GM23338 (cell line): ENCODE measurements around the gene GRK2. TPM values are rescaled to one million over a fixed set of nuclear protein-coding genes. Genes with fewer than 3 reads are reported as not detected.

Experiments
- ATAC-seq: fragments of 200-7000 bp; cut with Tn5 transposase; 3 replicates; pipeline ENCODE4 v1.9.1; 2020
- DNase-seq: peaks from one replicate; pipeline ENCODE4 v3.0.0-alpha.2; 2015; ENCODE audit warnings: low spot score
- H2AFZ ChIP-seq: fragments of 200-600 bp; sonication (generic); 2 replicates; pipeline ENCODE4 v1.8.0; 2016; ENCODE audit warnings: antibody characterized with exemption, mild to moderate bottlenecking, moderate library complexity
- H3F3A ChIP-seq: fragments of 200-600 bp; sonication (generic); replicated peaks from 2 replicates; pipeline ENCODE4 v1.8.0; 2017; ENCODE audit warnings: antibody characterized with exemption, mixed run types, low read depth
- H3K27ac ChIP-seq: fragments of 200-600 bp; sonication (generic); 2 replicates; pipeline ENCODE4 v1.6.1; 2016; ENCODE audit warnings: low read depth
- H3K27me3 ChIP-seq: fragments of 200-600 bp; sonication (generic); 2 replicates; pipeline ENCODE4 v1.8.0; 2016; ENCODE audit warnings: mild to moderate bottlenecking, mixed run types, moderate library complexity; ENCODE audit not compliant: insufficient read depth
- H3K36me3 ChIP-seq: fragments of 200-600 bp; sonication (generic); 2 replicates; pipeline ENCODE4 v1.8.0; 2016; ENCODE audit warnings: mild to moderate bottlenecking; ENCODE audit not compliant: insufficient read depth
- H3K4me1 ChIP-seq: fragments of 200-600 bp; sonication (generic); 2 replicates; pipeline ENCODE4 v1.8.0; 2016; ENCODE audit warnings: mild to moderate bottlenecking, moderate library complexity; ENCODE audit not compliant: insufficient read depth
- H3K4me2 ChIP-seq: fragments of 200-600 bp; sonication (generic); 2 replicates; pipeline ENCODE4 v1.7.1; 2017; ENCODE audit warnings: mixed run types
- H3K4me3 ChIP-seq: fragments of 200-600 bp; sonication (generic); 2 replicates; pipeline ENCODE4 v1.6.1; 2016; ENCODE audit warnings: mixed run types
- H3K79me2 ChIP-seq: fragments of 200-600 bp; sonication (generic); replicated peaks from 2 replicates; pipeline ENCODE4 v1.8.0; 2017; ENCODE audit warnings: mild to moderate bottlenecking; ENCODE audit not compliant: insufficient read depth
- H3K9me2 ChIP-seq: fragments of 200-600 bp; sonication (generic); 2 replicates; pipeline ENCODE4 v1.8.0; 2017; ENCODE audit not compliant: insufficient read depth
- H4K20me1 ChIP-seq: fragments of 200-600 bp; sonication (generic); replicated peaks from 2 replicates; pipeline ENCODE4 v1.8.0; 2017; ENCODE audit warnings: mild to moderate bottlenecking; ENCODE audit not compliant: insufficient read depth
- H3K27ac Mint-ChIP-seq: 2 replicates; pipeline ENCODE4 v1.8.0; 2020; ENCODE audit warnings: inconsistent platforms, mild to moderate bottlenecking, moderate library complexity, mixed read lengths
- H3K27me3 Mint-ChIP-seq: 3 replicates; pipeline ENCODE4 v1.8.0; 2022; ENCODE audit warnings: low read depth, mild to moderate bottlenecking, moderate library complexity, mixed read lengths, inconsistent platforms; ENCODE audit not compliant: insufficient read depth, poor library complexity
- H3K36me3 Mint-ChIP-seq: 3 replicates; pipeline ENCODE4 v1.8.0; 2021; ENCODE audit warnings: low read depth, mild to moderate bottlenecking, inconsistent platforms, moderate library complexity, mixed read lengths
- H3K4me1 Mint-ChIP-seq: 3 replicates; pipeline ENCODE4 v1.8.0; 2020; ENCODE audit warnings: mild to moderate bottlenecking, inconsistent platforms, mixed read lengths
- H3K4me3 Mint-ChIP-seq: 3 replicates; pipeline ENCODE4 v1.8.0; 2021; ENCODE audit warnings: moderate library complexity, mild to moderate bottlenecking, inconsistent platforms, mixed read lengths
- H3K9me3 Mint-ChIP-seq: 3 replicates; pipeline ENCODE4 v1.8.0; 2020; ENCODE audit warnings: moderate library complexity, mild to moderate bottlenecking, inconsistent platforms, mixed read lengths
- CREB1 ChIP-seq: fragments of 250-450 bp; sonication (Bioruptor Pico); IDR thresholded peaks from 2 replicates; pipeline ENCODE4 v1.5.0; 2020; ENCODE audit warnings: low read depth, mild to moderate bottlenecking, moderate library complexity
- EZH2 ChIP-seq: fragments of 200-600 bp; sonication (generic); IDR thresholded peaks from one replicate; pipeline ENCODE4 v1.8.0; 2017; ENCODE audit warnings: antibody characterized with exemption, mild to moderate bottlenecking, low read depth; ENCODE audit not compliant: unreplicated experiment
- EZH2phosphoT487 ChIP-seq: fragments of 200-600 bp; sonication (generic); IDR thresholded peaks from one replicate; pipeline ENCODE4 v1.8.1; 2018; ENCODE audit warnings: antibody characterized with exemption; ENCODE audit not compliant: unreplicated experiment
- JUNB ChIP-seq: IDR thresholded peaks from one replicate; pipeline ENCODE4 v1.6.1; 2016; ENCODE audit warnings: antibody characterized with exemption; ENCODE audit not compliant: unreplicated experiment
- POLR2AphosphoS5 ChIP-seq: IDR thresholded peaks from 2 replicates; pipeline ENCODE4 v1.6.1; 2016; ENCODE audit warnings: antibody characterized with exemption, low read depth
- STAT1 ChIP-seq: IDR thresholded peaks from one replicate; pipeline ENCODE4 v1.6.1; 2016; ENCODE audit warnings: antibody characterized with exemption; ENCODE audit not compliant: unreplicated experiment
- ZNF114 ChIP-seq: fragments of 250-450 bp; sonication (Bioruptor Pico); IDR thresholded peaks from 2 replicates; pipeline ENCODE4 v1.5.0; 2020; ENCODE audit warnings: mild to moderate bottlenecking, moderate library complexity
- polyA plus RNA-seq: library from polyadenylated mRNA; unstranded; fragments of >200 nt; fragmentation: Nextera tagmentation; extraction: Ambion mirVana; gene quantifications from 2 replicates; pipeline ENCODE4 v1.2.1, GENCODE V29; 2016
- total RNA-seq: library from RNA; depleted of rRNA; stranded (reverse); fragments of >200 nt; shearing (Covaris generic); gene quantifications from 2 replicates; pipeline ENCODE4 v1.2.3, GENCODE V29; 2014
- TF ChIP-seq, protein P1 (sequence below), 2 experiments: fragments of 200-600 bp in 1 of 2; sonication (generic) in 1 of 2; conservative IDR thresholded peaks; 2 replicates each; pipeline versions ENCODE4 v1.5.1 to v1.6.1; 2016 to 2017; ENCODE audit warnings: antibody characterized with exemption in 2 of 2, low read depth in 2 of 2, mild to moderate bottlenecking in 2 of 2, moderate library complexity in 1 of 2
- TF ChIP-seq, protein P2 (sequence below): IDR thresholded peaks from one replicate; pipeline ENCODE4 v1.6.1; 2018; ENCODE audit warnings: antibody characterized with exemption; ENCODE audit not compliant: unreplicated experiment
- TF ChIP-seq, protein P3 (sequence below): fragments of 250-450 bp; sonication (Bioruptor Pico); IDR thresholded peaks from 2 replicates; pipeline ENCODE4 v1.5.0; 2020; ENCODE audit warnings: mild to moderate bottlenecking, moderate library complexity

The GRK2 gene
- total and polyA plus RNA-seq, 2 experiments from 2014 or later: 19.5 to 72.5 TPM

DNA sequence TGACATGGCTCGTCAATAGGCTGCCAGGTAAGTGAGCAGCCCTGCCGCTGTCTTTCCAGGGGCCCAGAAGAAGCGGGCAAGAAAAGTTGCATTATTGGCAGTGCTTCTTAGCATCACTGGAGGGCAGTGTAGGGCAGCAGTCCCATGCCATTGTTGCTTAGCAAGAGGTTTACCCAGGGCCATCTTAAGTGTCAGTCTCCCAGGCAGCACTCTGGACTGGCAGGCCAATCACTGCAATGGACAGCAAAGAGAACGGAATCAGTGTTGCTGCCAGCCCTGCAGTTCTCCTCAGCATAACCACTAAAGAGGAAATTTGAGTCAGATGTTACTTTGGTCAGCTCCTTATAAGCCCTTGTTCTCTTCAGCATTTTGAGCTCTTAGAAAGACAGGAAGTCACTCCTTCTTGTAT, 13.4 kb upstream of the GRK2 start:
- Mint-ChIP-seq H3K36me3 (peaks cover 95% of the 10 kb centered on the region), H3K9me3 (no peaks in the 10 kb centered on the region), H3K27ac (no peak overlapping the region), H3K4me3 (no peak overlapping the region), H3K27me3 (peaks cover 9% of the 10 kb centered on the region), H3K4me1 (no peaks in the 10 kb centered on the region)
- no peaks in the 10 kb centered on the region for H3K4me1 ChIP-seq
- H3K79me2 ChIP-seq: peaks cover 3% of the 10 kb centered on the region
- no peak overlapping the region for H3K4me3 ChIP-seq
- peak; percentile 58 for DNase-seq
- no peak overlapping the region for H3K27ac ChIP-seq
- ATAC-seq: peak; percentile 76
- TF ChIP-seq EZH2phosphoT487 (no peak), ZNF114 (CRISPR knock-in tag) (no peak)
- TF ChIP-seq, protein P1, sequence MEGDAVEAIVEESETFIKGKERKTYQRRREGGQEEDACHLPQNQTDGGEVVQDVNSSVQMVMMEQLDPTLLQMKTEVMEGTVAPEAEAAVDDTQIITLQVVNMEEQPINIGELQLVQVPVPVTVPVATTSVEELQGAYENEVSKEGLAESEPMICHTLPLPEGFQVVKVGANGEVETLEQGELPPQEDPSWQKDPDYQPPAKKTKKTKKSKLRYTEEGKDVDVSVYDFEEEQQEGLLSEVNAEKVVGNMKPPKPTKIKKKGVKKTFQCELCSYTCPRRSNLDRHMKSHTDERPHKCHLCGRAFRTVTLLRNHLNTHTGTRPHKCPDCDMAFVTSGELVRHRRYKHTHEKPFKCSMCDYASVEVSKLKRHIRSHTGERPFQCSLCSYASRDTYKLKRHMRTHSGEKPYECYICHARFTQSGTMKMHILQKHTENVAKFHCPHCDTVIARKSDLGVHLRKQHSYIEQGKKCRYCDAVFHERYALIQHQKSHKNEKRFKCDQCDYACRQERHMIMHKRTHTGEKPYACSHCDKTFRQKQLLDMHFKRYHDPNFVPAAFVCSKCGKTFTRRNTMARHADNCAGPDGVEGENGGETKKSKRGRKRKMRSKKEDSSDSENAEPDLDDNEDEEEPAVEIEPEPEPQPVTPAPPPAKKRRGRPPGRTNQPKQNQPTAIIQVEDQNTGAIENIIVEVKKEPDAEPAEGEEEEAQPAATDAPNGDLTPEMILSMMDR (conservative IDR thresholded peaks at IDR 0.05; ENCODE audit: low read depth in 2 of 2): peak; percentile 36 to 51
- H3K9me2 ChIP-seq: no peaks in the 10 kb centered on the region
- peaks cover 83% of the 10 kb centered on the region for H3K36me3 ChIP-seq
- H2AFZ ChIP-seq: no peak overlapping the region
- H3F3A ChIP-seq: peaks cover 36% of the 10 kb centered on the region
- peaks cover 46% of the 10 kb centered on the region for H4K20me1 ChIP-seq
- H3K27me3 ChIP-seq: no peaks in the 10 kb centered on the region
- H3K4me2 ChIP-seq: no peak overlapping the region

DNA sequence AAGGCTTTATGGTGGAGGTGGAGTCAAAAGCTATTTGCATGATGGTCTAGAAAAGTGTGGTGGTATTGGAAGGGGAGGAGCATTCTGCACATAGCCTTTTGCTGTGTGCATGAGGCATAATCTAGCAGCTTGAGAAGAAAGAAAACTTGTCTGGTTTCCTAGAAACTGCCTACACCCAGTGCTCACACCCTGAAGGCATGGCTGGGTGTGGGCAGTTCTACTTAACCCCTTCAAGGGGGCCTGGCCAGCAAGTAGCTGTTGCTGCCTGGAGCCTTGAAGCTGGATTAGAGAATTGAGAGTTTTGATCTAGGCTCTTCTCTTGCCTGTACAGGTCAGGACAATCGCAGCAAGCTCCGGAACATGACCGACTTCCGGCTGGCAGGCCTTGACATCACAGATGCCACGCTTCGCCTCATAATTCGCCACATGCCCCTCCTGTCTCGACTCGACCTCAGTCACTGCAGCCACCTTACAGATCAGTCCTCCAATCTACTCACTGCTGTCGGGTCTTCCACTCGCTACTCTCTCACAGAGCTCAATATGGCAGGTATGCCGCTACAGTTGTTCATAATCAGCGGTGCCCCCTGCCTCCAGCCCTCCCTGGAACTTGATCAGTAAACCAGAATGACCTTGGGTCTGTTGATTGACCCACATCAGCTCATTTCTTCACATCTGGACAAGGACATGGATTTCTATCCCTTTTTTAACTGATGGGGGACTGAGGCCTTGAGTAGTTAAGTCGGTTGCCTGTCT, 12.2 kb upstream of the GRK2 start:
- Histone ChIP-seq H3K36me3 (peaks cover 71% of the 10 kb centered on the region), H3K9me2 (no peaks in the 10 kb centered on the region), H3K4me1 (no peaks in the 10 kb centered on the region), H2AFZ (no peak overlapping the region), H3K27me3 (no peaks in the 10 kb centered on the region), H3K4me3 (no peak overlapping the region), H3K4me2 (no peak overlapping the region), H3K79me2 (no peaks in the 10 kb centered on the region; the same call in 1 of the 2 replicates), H3K27ac (no peak overlapping the region), H3F3A (peaks cover 31% of the 10 kb centered on the region), H4K20me1 (peaks cover 33% of the 10 kb centered on the region)
- DNase-seq: no peak
- Mint-ChIP-seq H3K4me3 (no peak overlapping the region; the same call in 2 of the 3 replicates), H3K9me3 (no peaks in the 10 kb centered on the region), H3K4me1 (no peaks in the 10 kb centered on the region), H3K27me3 (peaks cover 9% of the 10 kb centered on the region), H3K27ac (no peak overlapping the region), H3K36me3 (peaks cover 83% of the 10 kb centered on the region)
- ATAC-seq: no peak
- no peak for TF ChIP-seq POLR2AphosphoS5
- TF ChIP-seq ZNF114 (CRISPR knock-in tag): no peak
- TF ChIP-seq, protein P2, sequence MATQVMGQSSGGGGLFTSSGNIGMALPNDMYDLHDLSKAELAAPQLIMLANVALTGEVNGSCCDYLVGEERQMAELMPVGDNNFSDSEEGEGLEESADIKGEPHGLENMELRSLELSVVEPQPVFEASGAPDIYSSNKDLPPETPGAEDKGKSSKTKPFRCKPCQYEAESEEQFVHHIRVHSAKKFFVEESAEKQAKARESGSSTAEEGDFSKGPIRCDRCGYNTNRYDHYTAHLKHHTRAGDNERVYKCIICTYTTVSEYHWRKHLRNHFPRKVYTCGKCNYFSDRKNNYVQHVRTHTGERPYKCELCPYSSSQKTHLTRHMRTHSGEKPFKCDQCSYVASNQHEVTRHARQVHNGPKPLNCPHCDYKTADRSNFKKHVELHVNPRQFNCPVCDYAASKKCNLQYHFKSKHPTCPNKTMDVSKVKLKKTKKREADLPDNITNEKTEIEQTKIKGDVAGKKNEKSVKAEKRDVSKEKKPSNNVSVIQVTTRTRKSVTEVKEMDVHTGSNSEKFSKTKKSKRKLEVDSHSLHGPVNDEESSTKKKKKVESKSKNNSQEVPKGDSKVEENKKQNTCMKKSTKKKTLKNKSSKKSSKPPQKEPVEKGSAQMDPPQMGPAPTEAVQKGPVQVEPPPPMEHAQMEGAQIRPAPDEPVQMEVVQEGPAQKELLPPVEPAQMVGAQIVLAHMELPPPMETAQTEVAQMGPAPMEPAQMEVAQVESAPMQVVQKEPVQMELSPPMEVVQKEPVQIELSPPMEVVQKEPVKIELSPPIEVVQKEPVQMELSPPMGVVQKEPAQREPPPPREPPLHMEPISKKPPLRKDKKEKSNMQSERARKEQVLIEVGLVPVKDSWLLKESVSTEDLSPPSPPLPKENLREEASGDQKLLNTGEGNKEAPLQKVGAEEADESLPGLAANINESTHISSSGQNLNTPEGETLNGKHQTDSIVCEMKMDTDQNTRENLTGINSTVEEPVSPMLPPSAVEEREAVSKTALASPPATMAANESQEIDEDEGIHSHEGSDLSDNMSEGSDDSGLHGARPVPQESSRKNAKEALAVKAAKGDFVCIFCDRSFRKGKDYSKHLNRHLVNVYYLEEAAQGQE: no peak
- TF ChIP-seq EZH2: no peak
- TF ChIP-seq CREB1: no peak
- no peak for TF ChIP-seq STAT1
- no peak for TF ChIP-seq JUNB
- TF ChIP-seq, protein P3, sequence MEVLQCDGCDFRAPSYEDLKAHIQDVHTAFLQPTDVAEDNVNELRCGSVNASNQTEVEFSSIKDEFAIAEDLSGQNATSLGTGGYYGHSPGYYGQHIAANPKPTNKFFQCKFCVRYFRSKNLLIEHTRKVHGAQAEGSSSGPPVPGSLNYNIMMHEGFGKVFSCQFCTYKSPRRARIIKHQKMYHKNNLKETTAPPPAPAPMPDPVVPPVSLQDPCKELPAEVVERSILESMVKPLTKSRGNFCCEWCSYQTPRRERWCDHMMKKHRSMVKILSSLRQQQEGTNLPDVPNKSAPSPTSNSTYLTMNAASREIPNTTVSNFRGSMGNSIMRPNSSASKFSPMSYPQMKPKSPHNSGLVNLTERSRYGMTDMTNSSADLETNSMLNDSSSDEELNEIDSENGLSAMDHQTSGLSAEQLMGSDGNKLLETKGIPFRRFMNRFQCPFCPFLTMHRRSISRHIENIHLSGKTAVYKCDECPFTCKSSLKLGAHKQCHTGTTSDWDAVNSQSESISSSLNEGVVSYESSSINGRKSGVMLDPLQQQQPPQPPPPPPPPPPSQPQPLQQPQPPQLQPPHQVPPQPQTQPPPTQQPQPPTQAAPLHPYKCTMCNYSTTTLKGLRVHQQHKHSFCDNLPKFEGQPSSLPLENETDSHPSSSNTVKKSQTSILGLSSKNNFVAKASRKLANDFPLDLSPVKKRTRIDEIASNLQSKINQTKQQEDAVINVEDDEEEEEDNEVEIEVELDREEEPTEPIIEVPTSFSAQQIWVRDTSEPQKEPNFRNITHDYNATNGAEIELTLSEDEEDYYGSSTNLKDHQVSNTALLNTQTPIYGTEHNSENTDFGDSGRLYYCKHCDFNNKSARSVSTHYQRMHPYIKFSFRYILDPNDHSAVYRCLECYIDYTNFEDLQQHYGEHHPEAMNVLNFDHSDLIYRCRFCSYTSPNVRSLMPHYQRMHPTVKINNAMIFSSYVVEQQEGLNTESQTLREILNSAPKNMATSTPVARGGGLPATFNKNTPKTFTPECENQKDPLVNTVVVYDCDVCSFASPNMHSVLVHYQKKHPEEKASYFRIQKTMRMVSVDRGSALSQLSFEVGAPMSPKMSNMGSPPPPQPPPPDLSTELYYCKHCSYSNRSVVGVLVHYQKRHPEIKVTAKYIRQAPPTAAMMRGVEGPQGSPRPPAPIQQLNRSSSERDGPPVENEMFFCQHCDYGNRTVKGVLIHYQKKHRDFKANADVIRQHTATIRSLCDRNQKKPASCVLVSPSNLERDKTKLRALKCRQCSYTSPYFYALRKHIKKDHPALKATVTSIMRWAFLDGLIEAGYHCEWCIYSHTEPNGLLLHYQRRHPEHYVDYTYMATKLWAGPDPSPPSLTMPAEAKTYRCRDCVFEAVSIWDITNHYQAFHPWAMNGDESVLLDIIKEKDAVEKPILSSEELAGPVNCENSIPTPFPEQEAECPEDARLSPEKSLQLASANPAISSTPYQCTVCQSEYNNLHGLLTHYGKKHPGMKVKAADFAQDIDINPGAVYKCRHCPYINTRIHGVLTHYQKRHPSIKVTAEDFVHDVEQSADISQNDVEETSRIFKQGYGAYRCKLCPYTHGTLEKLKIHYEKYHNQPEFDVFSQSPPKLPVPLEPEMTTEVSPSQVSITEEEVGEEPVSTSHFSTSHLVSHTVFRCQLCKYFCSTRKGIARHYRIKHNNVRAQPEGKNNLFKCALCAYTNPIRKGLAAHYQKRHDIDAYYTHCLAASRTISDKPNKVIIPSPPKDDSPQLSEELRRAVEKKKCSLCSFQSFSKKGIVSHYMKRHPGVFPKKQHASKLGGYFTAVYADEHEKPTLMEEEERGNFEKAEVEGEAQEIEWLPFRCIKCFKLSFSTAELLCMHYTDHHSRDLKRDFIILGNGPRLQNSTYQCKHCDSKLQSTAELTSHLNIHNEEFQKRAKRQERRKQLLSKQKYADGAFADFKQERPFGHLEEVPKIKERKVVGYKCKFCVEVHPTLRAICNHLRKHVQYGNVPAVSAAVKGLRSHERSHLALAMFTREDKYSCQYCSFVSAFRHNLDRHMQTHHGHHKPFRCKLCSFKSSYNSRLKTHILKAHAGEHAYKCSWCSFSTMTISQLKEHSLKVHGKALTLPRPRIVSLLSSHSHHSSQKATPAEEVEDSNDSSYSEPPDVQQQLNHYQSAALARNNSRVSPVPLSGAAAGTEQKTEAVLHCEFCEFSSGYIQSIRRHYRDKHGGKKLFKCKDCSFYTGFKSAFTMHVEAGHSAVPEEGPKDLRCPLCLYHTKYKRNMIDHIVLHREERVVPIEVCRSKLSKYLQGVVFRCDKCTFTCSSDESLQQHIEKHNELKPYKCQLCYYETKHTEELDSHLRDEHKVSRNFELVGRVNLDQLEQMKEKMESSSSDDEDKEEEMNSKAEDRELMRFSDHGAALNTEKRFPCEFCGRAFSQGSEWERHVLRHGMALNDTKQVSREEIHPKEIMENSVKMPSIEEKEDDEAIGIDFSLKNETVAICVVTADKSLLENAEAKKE (CRISPR knock-in tag): no peak
